GM12872 (cell line): ENCODE results near the gene NOTCH1.

Experiments used
- TF ChIP-seq, protein P1 (sequence below): IDR thresholded peaks from 3 replicates; pipeline ENCODE4 v1.5.1; 2011; ENCODE audit warnings: low read depth, mild to moderate bottlenecking, low read length, moderate library complexity; ENCODE audit not compliant: insufficient read depth

Gene NOTCH1

DNA sequence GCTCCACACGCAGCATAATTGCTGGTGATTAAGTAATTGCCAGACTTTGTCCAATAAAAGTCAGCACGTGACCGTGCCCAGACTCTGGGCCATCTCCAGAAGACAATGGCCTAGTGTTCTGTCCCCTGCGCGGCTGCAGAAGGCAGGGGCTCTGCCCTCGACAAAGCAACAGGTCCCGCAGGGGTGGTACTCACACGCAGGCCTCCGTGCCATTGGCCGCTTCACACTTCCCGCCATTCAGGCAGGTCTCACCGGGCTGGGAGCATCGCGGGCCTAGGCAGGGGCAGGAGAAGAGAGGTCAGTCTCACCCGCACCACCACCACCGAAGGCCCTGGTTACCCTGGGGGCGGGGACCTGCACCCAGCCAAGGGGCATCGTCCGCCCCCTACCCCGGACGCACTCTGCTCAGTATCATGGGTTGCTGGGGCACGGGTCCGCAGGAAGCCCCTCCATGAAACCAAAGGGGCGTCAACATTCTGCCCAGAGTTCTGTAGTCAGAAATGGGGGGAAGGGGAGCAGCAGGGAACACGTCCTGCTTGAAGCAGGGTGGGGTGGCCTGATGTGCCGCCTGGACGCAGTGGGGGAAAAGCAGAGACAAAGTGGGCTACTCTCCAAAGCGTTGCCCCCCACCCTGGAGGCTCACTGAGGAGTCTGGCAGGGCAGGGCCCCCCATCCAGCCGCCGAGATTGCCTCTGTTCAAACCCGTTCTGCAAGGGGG lies 1.9 kb downstream of the NOTCH1 start:
- TF ChIP-seq, protein P1, sequence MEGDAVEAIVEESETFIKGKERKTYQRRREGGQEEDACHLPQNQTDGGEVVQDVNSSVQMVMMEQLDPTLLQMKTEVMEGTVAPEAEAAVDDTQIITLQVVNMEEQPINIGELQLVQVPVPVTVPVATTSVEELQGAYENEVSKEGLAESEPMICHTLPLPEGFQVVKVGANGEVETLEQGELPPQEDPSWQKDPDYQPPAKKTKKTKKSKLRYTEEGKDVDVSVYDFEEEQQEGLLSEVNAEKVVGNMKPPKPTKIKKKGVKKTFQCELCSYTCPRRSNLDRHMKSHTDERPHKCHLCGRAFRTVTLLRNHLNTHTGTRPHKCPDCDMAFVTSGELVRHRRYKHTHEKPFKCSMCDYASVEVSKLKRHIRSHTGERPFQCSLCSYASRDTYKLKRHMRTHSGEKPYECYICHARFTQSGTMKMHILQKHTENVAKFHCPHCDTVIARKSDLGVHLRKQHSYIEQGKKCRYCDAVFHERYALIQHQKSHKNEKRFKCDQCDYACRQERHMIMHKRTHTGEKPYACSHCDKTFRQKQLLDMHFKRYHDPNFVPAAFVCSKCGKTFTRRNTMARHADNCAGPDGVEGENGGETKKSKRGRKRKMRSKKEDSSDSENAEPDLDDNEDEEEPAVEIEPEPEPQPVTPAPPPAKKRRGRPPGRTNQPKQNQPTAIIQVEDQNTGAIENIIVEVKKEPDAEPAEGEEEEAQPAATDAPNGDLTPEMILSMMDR: no peak

DNA sequence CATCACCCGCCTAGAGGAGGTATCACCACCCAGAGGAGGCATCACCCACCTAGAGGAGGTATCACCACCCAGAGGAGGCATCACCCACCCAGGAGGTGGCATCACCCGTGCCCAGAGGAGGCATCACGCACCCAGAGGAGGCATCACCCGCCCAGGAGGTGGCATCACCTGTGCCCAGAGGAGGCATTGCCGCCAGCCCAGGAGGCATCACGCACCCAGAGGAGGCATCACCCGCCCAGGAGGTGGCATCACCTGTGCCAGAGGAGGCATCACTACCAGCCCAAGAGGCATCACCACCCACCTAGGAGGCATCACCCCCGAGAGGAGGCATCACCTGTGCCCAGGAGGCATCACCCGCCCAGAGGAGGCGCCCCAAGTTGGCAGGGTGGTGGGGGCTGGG lies 2.6 kb downstream of the NOTCH1 start:
- TF ChIP-seq, protein P1: no peak

DNA sequence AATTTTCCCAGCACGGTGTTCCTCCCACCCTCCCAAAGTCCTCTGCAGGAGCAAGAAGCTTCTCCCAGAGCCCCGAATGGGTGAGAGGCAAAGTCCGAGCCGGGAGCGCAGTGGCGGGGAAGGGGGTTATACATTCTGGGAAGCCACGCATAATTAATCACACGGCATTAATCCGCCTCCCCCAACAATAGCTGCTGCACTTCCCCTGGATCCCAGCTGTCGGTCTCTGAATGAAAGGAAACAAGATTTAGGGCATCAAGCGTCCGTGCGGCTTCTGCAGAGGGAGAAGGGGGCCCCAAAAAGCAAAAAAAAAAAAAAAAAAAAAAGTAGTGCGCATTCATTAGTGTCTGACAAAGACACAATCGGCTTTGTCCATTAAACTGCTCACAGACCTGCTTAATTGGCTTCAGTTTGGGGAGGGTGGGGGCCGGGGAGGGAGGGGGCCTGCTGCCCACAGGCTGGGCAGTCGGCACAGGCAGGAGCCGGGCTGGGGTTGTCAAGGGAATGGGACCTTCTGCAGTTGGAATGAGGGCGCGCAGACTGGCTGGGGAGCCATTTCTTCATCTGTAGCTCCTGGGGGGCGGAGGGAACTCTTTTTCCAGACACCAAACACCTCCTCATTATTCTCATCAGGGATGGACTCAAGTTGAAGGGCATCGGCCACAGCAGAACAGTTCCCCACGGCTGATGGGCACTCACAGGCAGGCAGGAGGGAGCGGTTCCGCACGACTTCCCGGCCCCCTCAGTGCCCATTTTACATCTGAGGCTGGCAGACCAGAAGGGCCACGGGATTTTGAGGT lies 3.4 kb downstream of the NOTCH1 start:
- TF ChIP-seq, protein P1: no peak

DNA sequence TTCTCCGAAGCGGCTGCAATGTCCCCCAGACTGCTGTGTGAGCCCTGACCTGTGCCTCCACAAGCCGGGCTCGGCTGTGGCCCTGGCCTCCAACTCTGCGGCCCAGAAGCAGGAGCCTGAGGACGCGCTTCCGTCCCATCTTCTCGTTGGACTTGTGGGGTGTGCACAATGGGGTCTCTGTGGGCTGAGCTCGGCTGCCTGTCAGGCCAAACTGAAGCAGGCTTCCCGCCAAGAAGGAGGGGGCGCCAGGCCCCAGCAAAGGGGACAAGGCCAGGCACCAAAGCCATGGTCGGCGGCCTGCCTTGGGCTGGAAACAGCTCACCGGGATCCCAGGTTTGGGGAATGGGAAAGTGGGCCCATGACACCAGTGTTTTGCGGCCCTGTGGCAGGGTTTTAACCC lies 4.1 kb downstream of the NOTCH1 start:
- TF ChIP-seq, protein P1: no peak

DNA sequence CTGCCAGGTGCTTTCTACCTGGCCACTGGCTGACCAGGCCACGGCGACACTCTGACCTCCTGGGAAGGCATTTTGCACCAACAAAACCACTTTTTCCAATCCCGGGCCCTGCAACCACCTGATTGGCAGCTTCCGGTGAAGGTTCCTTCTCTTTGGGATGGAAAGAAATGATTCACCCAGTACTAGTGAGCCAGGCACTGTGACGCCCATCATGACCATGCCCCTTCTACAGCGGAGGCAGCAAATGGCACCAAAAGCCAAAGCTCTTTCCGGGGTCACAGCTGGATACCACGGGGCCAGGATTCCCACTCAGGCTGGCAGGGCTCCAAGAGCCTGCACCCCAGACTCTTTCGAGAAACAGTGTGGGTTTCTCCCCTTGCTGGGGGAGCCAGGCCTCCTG lies 4.7 kb downstream of the NOTCH1 start:
- TF ChIP-seq, protein P1: no peak

DNA sequence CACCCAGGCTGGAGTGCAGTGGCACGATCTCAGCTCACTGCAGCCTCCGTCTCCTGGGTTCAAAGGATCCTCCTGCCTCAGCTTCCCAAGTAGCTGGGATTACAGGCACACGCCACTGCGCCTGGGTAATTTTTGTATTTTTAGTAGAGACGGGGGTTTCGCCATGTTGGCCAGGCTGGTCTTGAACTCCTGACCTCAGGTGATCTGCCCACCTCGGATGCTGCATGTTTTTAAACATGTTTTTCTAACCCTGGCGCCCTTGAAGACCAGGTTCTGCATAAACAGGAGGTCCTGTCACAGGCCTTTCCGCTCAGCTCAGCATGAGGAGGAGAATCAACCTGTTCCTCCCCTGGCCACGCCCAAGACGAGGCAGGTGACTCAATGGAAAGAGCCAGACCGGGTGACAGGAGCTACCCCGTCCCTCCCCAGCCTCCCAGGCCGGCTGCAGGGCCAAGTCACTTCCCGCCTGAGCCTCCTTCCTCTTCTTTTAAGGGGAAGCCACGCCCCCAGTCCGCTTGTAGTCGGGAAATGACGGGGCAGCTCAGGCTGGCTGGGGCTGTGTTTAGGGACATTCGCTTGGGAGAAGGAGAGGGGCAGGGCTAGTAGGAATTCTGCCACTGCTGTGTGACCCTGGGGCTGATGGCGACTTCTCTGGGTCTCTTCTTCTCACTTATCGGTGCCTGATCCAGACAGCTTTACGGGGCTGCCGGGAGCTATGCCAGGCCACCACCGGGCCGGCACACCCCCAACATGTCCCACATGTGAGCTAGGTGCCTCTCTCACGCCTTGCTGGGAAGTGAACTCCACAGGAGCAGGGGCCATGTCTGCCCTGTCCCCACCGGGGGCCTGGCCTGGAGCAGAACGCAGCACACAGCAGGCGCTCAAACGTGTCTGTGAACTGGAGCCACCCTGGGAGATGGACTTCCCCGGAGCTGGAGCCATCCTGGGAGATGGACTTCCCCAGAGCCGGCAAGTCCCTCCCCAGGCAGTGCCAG lies 6.1 kb downstream of the NOTCH1 start:
- TF ChIP-seq, protein P1: no peak
